Measurements from ENCODE around the gene DPP4.

Gene DPP4

DNA sequence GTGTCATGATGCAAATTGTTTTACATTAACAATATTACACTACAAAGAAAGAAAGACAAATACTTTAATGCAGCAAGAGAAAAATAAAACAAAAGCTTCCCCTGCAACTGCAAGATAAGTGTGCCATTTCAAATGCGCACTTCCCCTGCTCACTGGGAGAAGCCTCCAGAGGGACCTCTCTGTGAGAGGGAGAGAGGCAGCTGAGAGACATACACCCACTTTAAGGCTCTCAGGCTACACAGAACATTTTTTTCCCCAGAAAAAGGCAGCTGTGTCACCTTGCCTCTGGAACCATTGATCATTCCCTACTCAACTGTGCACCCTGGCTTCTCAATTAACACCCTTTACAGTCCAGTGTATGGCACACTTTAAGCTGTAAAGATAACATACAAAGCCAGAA is 75.2 kb downstream of the DPP4 start:
- no peak for TF ChIP-seq CTCF (IDR thresholded peaks at IDR 0.05; ENCODE audit: control insufficient read depth, insufficient read depth, low read depth, low read length, missing control alignments)

DNA sequence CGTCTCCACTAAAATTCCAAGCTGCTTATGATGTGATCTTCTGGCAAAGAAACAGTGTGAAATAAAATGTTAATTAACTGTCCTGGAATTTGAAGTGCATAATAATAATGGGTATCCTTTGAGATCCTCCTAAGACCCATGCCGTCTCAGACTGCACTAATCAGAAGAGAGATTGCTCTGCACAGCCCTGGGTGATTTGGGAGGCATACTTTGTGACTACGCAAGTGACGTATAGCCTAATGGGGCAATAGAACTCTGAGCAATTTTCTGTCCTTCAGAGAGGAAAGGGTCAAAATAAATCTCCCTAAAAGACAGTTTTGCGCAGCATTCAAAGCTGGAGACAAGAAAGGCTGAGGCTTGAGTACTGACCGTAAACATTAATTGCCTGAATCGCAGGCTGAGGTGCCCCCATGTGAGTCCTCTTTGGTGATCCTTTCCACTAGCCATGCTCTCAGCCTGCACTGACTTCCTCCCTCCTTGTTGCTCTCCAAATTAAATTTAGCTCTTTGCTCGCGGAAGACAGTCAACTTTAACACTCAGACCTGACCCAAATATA is 76.0 kb downstream of the DPP4 start:
- no peak for TF ChIP-seq CTCF (IDR thresholded peaks at IDR 0.05; ENCODE audit: control insufficient read depth, insufficient read depth, low read depth, low read length, missing control alignments)
- no peak overlapping the region for H3K4me3 ChIP-seq (ENCODE audit: control insufficient read depth, low read depth, low read length)
- no peak for DNase-seq (ENCODE audit: low read depth)

More for the DNA sequence above, 75.2 kb downstream of the DPP4 start:
- no peak for DNase-seq (ENCODE audit: low read depth)
- no peak overlapping the region for H3K4me3 ChIP-seq (ENCODE audit: control insufficient read depth, low read depth, low read length)

- TF ChIP-seq CTCF (IDR thresholded peaks at IDR 0.05; ENCODE audit: control insufficient read depth, insufficient read depth, low read depth, low read length, missing control alignments) = no peak
- H3K4me3 ChIP-seq (ENCODE audit: control insufficient read depth, low read depth, low read length) = no peak overlapping the region
These were observed 78.4 kb downstream of the DPP4 start for GRCh38 chr2:161995553-161996016.

DNA sequence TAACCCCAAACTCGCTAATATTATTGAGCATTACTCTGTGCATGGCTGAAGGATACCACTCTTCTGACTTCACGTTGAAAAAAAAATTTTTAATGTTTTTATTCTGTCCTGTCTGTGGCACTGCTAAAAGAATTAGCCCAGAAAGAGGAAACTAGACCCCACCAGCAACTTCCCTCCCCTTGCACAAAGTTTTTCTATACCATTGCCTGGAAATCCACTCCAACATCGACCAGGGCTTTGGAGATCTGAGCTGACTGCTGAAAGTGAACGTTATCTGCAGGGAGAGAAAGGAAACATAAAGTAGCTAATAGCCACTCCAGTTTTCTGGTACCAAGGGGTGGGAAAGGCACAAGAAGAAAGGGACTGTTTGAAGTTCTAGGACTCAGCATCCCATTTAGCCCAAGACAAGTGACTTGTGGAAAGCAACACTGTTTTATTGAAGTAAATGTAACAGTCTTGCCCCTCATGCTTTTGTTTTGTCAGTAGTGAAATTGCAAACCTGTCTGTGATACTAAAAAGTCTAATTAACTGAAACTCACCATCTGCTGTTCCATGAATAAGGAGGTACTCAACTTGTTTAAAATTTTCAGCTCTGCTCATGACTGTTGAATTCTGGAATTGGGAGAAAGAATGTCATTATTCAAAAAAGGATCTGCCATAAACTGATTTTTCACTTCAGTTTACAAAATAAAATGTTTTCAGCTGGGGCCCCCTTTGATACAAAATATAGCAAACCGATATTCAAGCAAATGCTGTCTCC is 79.1 kb downstream of the DPP4 start:
- no peak overlapping the region for H3K4me3 ChIP-seq (ENCODE audit: control insufficient read depth, low read depth, low read length)
- DNase-seq (ENCODE audit: low read depth) = no peak

More at GRCh38 chr2:161995553-161996016, 78.4 kb downstream of the DPP4 start:
- no peak for DNase-seq (ENCODE audit: low read depth)

GRCh38 chr2:161992531-161992930 is 81.5 kb downstream of the DPP4 start:
- DNase-seq (ENCODE audit: low read depth) = no peak
- no peak overlapping the region for H3K4me3 ChIP-seq (ENCODE audit: control insufficient read depth, low read depth, low read length)
- no peak for TF ChIP-seq CTCF (IDR thresholded peaks at IDR 0.05; ENCODE audit: control insufficient read depth, insufficient read depth, low read depth, low read length, missing control alignments)

More for the DNA sequence above, 79.1 kb downstream of the DPP4 start:
- TF ChIP-seq CTCF (IDR thresholded peaks at IDR 0.05; ENCODE audit: control insufficient read depth, insufficient read depth, low read depth, low read length, missing control alignments) = no peak

DNA sequence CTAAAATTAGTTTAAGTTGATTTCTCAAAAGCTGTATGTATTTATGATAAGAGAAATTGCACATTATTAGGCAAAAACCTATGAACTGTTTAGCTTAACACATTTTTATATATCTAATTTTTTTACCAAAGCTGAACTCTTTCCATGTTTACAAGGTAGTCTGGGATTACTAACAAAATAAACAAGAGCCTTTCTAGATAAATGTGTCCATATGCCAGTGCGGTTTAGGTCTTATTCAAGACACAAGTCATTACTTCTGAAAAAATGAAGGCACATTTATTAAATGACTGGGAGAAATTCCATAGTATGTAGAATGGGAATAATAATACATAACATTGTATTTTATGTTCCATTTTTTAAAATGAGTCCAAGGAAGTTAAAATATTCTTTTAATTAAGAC is 82.0 kb downstream of the DPP4 start:
- no peak overlapping the region for H3K4me3 ChIP-seq (ENCODE audit: control insufficient read depth, low read depth, low read length)
- TF ChIP-seq CTCF (IDR thresholded peaks at IDR 0.05; ENCODE audit: control insufficient read depth, insufficient read depth, low read depth, low read length, missing control alignments) = no peak
- DNase-seq (ENCODE audit: low read depth) = no peak

All from AG09309 (cell line).